DND-41 (cell line): ENCODE results near the gene TMEM250.

Experiments used
- ATAC-seq: fragments of 200-7000 bp; cut with Tn5 transposase; 3 replicates; pipeline ENCODE4 v1.9.1; 2021; ENCODE audit warnings: low read depth; ENCODE audit not compliant: insufficient read depth
- DNase-seq: peaks from one replicate; pipeline ENCODE4 v3.0.0-alpha.2; 2020
- H2AFZ ChIP-seq: 2 replicates; pipeline ENCODE4 v1.6.0; 2012; ENCODE audit warnings: low read depth, low read length
- H3K27ac ChIP-seq: 2 replicates; pipeline ENCODE4 v1.5.1; 2012; ENCODE audit warnings: low read length, inconsistent platforms
- H3K27me3 ChIP-seq: fragments of 200-600 bp; sonication (generic); 2 replicates; pipeline ENCODE4 v1.6.0; 2012; ENCODE audit warnings: low read length, mild to moderate bottlenecking, inconsistent platforms; ENCODE audit not compliant: insufficient read depth, poor library complexity
- H3K36me3 ChIP-seq: 2 replicates; pipeline ENCODE4 v1.5.1; 2012; ENCODE audit warnings: low read length, inconsistent platforms; ENCODE audit not compliant: insufficient read depth
- H3K4me1 ChIP-seq: 2 replicates; pipeline ENCODE4 v1.5.1; 2012; ENCODE audit warnings: mild to moderate bottlenecking, low read length; ENCODE audit not compliant: insufficient read depth
- H3K4me2 ChIP-seq: 2 replicates; pipeline ENCODE4 v1.6.0; 2012; ENCODE audit warnings: mild to moderate bottlenecking, moderate library complexity, low read length, inconsistent platforms; ENCODE audit not compliant: insufficient read depth
- H3K4me3 ChIP-seq, 2 experiments: fragments of 200-600 bp in 1 of 2; shearing (Covaris generic) in 1 of 2; 2 replicates each; pipeline ENCODE4 v1.5.1; 2012 to 2016; ENCODE audit warnings: inconsistent platforms in 2 of 2, low read length in 2 of 2, mild to moderate bottlenecking in 2 of 2, low read depth in 1 of 2, moderate library complexity in 1 of 2
- H3K79me2 ChIP-seq: 2 replicates; pipeline ENCODE4 v1.6.0; 2012; ENCODE audit warnings: low read length, inconsistent platforms; ENCODE audit not compliant: insufficient read depth
- H3K9ac ChIP-seq: 2 replicates; pipeline ENCODE4 v1.6.0; 2012; ENCODE audit warnings: low read depth, mild to moderate bottlenecking, inconsistent platforms, low read length, moderate library complexity
- H3K9me3 ChIP-seq: 2 replicates; pipeline ENCODE4 v1.5.1; 2012; ENCODE audit warnings: low read length, moderate library complexity, mild to moderate bottlenecking, inconsistent platforms; ENCODE audit not compliant: insufficient read depth, severe bottlenecking
- H4K20me1 ChIP-seq: 2 replicates; pipeline ENCODE4 v1.6.0; 2012; ENCODE audit warnings: low read length; ENCODE audit not compliant: insufficient read depth
- EZH2 ChIP-seq: IDR thresholded peaks from 3 replicates; pipeline ENCODE4 v1.6.1; 2012; ENCODE audit warnings: borderline replicate concordance, low read depth, mild to moderate bottlenecking, moderate library complexity, low read length, inconsistent platforms; ENCODE audit not compliant: severe bottlenecking
- TF ChIP-seq, protein P1 (sequence below): IDR thresholded peaks from 2 replicates; pipeline ENCODE4 v1.5.1; 2012; ENCODE audit warnings: borderline replicate concordance, low read length, moderate library complexity, mild to moderate bottlenecking; ENCODE audit not compliant: poor library complexity, severe bottlenecking; ENCODE audit errors: extremely low read depth

Gene TMEM250

DNA sequence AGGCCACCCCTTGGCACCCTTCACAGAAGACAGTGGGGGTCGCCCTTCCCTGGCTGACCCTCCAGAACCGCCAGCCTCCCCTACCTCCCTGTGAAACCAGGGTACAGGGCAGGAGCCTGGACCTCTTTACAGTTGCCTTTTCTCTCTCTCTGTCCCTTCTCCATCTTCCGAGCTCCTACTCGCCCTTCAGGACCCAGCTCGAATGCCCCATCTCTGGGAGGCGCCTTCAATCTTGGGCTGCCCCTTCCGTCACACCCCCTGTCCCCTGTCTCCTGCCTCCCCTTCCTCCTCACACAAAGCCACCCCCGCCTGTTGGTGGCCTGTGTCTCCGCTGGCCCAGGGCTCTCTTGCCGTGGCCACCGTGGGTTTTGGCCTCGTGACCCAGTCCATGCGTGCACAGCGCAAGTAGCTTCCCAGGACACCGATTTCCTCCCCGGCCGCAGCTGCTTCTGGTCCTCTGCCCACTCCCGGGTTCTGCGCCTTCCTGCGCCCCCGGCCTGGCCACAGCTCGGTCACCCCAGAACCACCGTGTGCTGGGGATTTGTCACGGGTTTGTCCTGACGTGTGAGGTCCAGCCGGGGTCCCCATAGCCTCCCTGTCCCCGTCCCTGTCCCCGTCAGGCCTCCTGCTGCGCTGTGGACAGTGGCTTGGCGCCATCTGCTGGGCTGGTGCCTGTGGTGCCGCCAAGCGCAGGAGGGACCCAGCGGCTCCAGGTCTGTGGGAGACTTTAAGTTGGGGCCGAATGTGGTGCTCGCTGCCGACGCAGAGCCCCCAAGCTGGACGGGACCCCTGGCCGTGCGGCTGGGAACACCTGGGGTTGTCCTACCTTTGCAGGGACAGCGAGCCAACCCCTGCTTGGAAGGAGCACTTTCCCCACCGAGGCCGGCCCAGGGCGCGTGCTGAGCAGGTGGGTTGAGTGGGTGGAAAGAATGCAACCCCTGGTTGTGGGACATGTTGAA lies 4.0 kb upstream of the TMEM250 start:
- no peak overlapping the region for H3K4me2 ChIP-seq
- H3K9ac ChIP-seq = no peak overlapping the region
- no peaks in the 10 kb centered on the region for H3K9me3 ChIP-seq
- TF ChIP-seq, protein P1, sequence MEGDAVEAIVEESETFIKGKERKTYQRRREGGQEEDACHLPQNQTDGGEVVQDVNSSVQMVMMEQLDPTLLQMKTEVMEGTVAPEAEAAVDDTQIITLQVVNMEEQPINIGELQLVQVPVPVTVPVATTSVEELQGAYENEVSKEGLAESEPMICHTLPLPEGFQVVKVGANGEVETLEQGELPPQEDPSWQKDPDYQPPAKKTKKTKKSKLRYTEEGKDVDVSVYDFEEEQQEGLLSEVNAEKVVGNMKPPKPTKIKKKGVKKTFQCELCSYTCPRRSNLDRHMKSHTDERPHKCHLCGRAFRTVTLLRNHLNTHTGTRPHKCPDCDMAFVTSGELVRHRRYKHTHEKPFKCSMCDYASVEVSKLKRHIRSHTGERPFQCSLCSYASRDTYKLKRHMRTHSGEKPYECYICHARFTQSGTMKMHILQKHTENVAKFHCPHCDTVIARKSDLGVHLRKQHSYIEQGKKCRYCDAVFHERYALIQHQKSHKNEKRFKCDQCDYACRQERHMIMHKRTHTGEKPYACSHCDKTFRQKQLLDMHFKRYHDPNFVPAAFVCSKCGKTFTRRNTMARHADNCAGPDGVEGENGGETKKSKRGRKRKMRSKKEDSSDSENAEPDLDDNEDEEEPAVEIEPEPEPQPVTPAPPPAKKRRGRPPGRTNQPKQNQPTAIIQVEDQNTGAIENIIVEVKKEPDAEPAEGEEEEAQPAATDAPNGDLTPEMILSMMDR = peak; percentile 95
- TF ChIP-seq EZH2 = no peak
- peaks cover 15% of the 10 kb centered on the region for H3K4me1 ChIP-seq
- H3K4me3 ChIP-seq = no peak overlapping the region
- peaks cover under 1% of the 10 kb centered on the region; the same call in 1 of the 2 replicates for H4K20me1 ChIP-seq
- peaks cover 21% of the 10 kb centered on the region for H3K79me2 ChIP-seq
- no peak overlapping the region for H3K27ac ChIP-seq
- H2AFZ ChIP-seq = no peak overlapping the region
- no peaks in the 10 kb centered on the region for H3K27me3 ChIP-seq
- DNase-seq = peak; percentile 67
- H3K36me3 ChIP-seq = no peaks in the 10 kb centered on the region; the same call in 1 of the 2 replicates
- peak; percentile 46 for ATAC-seq

DNA sequence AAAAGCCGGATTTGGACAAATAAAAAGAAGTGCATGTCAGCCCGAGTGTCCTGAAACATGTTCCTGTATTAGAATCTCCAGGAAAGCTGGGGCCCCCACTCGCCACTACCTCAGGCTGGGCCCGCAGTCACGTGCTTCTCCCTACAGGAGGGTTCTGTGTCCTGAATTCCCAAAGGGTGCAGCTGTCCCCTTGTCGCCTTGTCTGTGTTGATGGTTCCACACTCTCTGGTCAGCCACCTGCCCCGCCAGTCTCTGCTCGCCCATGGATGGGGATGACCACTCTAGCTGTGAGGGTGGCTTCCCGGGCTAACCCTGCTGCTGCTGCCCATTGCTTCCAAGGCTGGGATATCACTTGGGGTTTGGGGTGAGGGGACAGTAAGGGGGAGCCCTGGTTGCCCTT lies 3.1 kb upstream of the TMEM250 start:
- H3K4me2 ChIP-seq = no peak overlapping the region
- TF ChIP-seq, protein P1 = no peak
- no peak for TF ChIP-seq EZH2
- DNase-seq (no peak), ATAC-seq (no peak)
- peaks cover 24% of the 10 kb centered on the region for H3K4me1 ChIP-seq
- no peak overlapping the region for H3K9ac ChIP-seq
- peaks cover 7% of the 10 kb centered on the region; the same call in 1 of the 2 replicates for H3K36me3 ChIP-seq
- peaks cover 9% of the 10 kb centered on the region for H4K20me1 ChIP-seq
- no peak overlapping the region for H2AFZ ChIP-seq
- no peaks in the 10 kb centered on the region for H3K27me3 ChIP-seq
- H3K4me3 ChIP-seq = no peak overlapping the region
- H3K79me2 ChIP-seq = peaks cover 30% of the 10 kb centered on the region
- H3K9me3 ChIP-seq = no peaks in the 10 kb centered on the region
- no peak overlapping the region for H3K27ac ChIP-seq

DNA sequence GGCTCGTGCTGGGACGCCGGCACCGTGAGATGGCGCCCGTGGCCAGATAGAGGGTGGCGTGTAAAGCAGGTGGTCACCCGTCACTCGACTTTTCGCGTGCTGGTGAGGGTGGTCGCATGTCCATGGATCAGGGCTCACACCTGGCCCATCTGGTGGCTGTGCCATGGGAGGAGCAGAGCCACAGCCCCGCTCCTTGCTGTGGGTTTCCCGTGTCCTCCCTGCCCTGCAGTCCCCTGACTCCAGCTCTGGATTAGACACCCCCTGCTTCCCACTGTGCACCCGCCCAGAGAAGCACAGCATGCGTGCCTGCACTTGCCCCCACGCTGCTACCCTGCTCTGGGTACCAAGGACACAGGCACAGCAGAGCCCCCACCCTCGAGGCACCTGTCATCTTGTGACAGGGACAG lies 1.8 kb upstream of the TMEM250 start:
- no peaks in the 10 kb centered on the region for H3K9me3 ChIP-seq
- H3K36me3 ChIP-seq = peaks cover 21% of the 10 kb centered on the region
- H2AFZ ChIP-seq = no peak overlapping the region
- peaks cover 38% of the 10 kb centered on the region for H3K79me2 ChIP-seq
- ATAC-seq (no peak), DNase-seq (no peak)
- H3K4me3 ChIP-seq = no peak overlapping the region
- H4K20me1 ChIP-seq = peaks cover 22% of the 10 kb centered on the region
- no peaks in the 10 kb centered on the region for H3K27me3 ChIP-seq
- no peak overlapping the region for H3K27ac ChIP-seq
- no peak overlapping the region; the same call in 1 of the 2 replicates for H3K9ac ChIP-seq
- no peak for TF ChIP-seq EZH2
- TF ChIP-seq, protein P1 = no peak
- peaks cover 24% of the 10 kb centered on the region for H3K4me1 ChIP-seq
- H3K4me2 ChIP-seq = peak overlapping the region; percentile 76; the same call in 1 of the 2 replicates
